ENCODE data around the gene EGFLAM. TPM values are rescaled to one million over a fixed set of nuclear protein-coding genes. Genes with fewer than 3 reads are reported as not detected.
A peak's percentile ranks its signal among the peaks of the same experiment; 100 is the strongest.

EGFLAM gene
- total and polyA plus RNA-seq, 2 experiments from 2014 or later, result 6.5 to 9.0 TPM

- Histone ChIP-seq H2AFZ (no peak overlapping the region), H4K20me1 (ENCODE audit: insufficient read depth, poor library complexity, severe bottlenecking) (no peaks in the 10 kb centered on the region), H3K9me2 (replicated peaks; ENCODE audit: insufficient read depth) (no peaks in the 10 kb centered on the region), H3K4me1 (ENCODE audit: insufficient read depth) (no peaks in the 10 kb centered on the region), H3K9me3 (ENCODE audit: low read depth) (no peaks in the 10 kb centered on the region), H3K4me3 (no peak overlapping the region), H3K27ac (no peak overlapping the region), H3K27me3 (no peaks in the 10 kb centered on the region), H3K36me3 (replicated peaks; ENCODE audit: insufficient read depth, low read depth) (no peaks in the 10 kb centered on the region), H3K79me2 (no peaks in the 10 kb centered on the region), H3K4me2 (no peak overlapping the region)
- 68% methylated on average over 7 of the region's 7 CpGs for WGBS (ENCODE audit: low lambda C conversion rate, missing lambda C conversion rate)
- no peak for DNase-seq (ENCODE audit: low spot score)
- TF ChIP-seq EZH2 (IDR thresholded peaks at IDR 0.05; ENCODE audit: borderline replicate concordance) (no peak), EZH2phosphoT487 (IDR thresholded peaks at IDR 0.05; ENCODE audit: low read depth, severe bottlenecking, unreplicated experiment) (no peak)
- TF ChIP-seq, protein P1, sequence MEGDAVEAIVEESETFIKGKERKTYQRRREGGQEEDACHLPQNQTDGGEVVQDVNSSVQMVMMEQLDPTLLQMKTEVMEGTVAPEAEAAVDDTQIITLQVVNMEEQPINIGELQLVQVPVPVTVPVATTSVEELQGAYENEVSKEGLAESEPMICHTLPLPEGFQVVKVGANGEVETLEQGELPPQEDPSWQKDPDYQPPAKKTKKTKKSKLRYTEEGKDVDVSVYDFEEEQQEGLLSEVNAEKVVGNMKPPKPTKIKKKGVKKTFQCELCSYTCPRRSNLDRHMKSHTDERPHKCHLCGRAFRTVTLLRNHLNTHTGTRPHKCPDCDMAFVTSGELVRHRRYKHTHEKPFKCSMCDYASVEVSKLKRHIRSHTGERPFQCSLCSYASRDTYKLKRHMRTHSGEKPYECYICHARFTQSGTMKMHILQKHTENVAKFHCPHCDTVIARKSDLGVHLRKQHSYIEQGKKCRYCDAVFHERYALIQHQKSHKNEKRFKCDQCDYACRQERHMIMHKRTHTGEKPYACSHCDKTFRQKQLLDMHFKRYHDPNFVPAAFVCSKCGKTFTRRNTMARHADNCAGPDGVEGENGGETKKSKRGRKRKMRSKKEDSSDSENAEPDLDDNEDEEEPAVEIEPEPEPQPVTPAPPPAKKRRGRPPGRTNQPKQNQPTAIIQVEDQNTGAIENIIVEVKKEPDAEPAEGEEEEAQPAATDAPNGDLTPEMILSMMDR (IDR thresholded peaks at IDR 0.05; ENCODE audit: poor library complexity), result no peak
Measured at GRCh38 chr5:38494763-38495162, 236.4 kb downstream of the EGFLAM start.

- no peak overlapping the region for H3K4me3 ChIP-seq
- 71% methylated on average over 2 of the region's 2 CpGs for WGBS (ENCODE audit: low lambda C conversion rate, missing lambda C conversion rate)
- TF ChIP-seq, protein P1 (IDR thresholded peaks at IDR 0.05; ENCODE audit: poor library complexity), result peak; percentile 32
- no peak for TF ChIP-seq EZH2 (IDR thresholded peaks at IDR 0.05; ENCODE audit: borderline replicate concordance)
- no peak for TF ChIP-seq EZH2phosphoT487 (IDR thresholded peaks at IDR 0.05; ENCODE audit: low read depth, severe bottlenecking, unreplicated experiment)
- H3K27me3 ChIP-seq, result no peaks in the 10 kb centered on the region
- no peaks in the 10 kb centered on the region for H3K36me3 ChIP-seq (replicated peaks; ENCODE audit: insufficient read depth, low read depth)
- H3K4me1 ChIP-seq (ENCODE audit: insufficient read depth), result no peaks in the 10 kb centered on the region
- no peak overlapping the region for H3K27ac ChIP-seq
- H3K4me2 ChIP-seq, result no peak overlapping the region
- no peak overlapping the region for H2AFZ ChIP-seq
- no peaks in the 10 kb centered on the region for H3K79me2 ChIP-seq
- peak; percentile 20 for DNase-seq (ENCODE audit: low spot score)
- no peaks in the 10 kb centered on the region for H3K9me3 ChIP-seq (ENCODE audit: low read depth)
- H4K20me1 ChIP-seq (ENCODE audit: insufficient read depth, poor library complexity, severe bottlenecking), result no peaks in the 10 kb centered on the region
- H3K9me2 ChIP-seq (replicated peaks; ENCODE audit: insufficient read depth), result no peaks in the 10 kb centered on the region
Measured at GRCh38 chr5:38497946-38498345, 239.6 kb downstream of the EGFLAM start.

DNA sequence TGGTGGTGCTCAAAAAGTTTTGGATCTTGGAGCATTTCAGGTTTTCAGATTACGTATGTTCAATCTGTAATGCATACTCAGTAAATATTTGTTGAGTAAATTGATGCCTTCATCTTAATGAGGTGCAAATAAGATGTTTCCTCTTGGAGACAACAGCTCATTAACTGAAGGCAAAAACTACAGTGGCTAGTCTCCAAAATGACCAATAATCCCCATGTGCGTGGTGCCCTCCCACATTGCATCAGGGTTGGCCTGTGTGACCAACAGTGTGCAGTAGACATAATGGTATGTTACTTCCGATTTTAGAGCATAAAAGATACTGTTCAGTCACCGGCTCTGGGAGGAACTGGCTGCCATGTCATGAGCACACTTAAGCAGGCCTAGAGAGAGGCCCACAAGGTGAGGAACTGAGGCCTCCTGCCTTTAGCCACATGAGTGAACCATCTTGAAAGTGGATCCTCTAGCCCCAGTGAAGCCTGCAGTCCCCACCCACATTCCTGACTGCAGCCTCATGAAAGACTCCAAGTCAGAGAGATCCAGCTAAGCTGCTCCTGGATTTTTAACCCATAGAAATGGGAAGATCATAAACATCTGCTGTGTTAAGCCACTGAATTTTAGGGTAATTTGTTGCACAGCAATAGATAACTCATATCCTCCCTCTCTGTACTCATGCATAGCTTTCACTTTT lies 242.4 kb downstream of the EGFLAM start:
- WGBS (ENCODE audit: low lambda C conversion rate, missing lambda C conversion rate), result 82% methylated on average over 4 of the region's 4 CpGs
- DNase-seq (ENCODE audit: low spot score), result peak; percentile 11

More for the DNA sequence above, 242.4 kb downstream of the EGFLAM start:
- H3K4me1 ChIP-seq (ENCODE audit: insufficient read depth), result no peaks in the 10 kb centered on the region
- H3K9me3 ChIP-seq (ENCODE audit: low read depth), result no peaks in the 10 kb centered on the region
- no peak overlapping the region for H3K4me3 ChIP-seq
- no peak overlapping the region for H2AFZ ChIP-seq
- H4K20me1 ChIP-seq (ENCODE audit: insufficient read depth, poor library complexity, severe bottlenecking), result no peaks in the 10 kb centered on the region
- no peaks in the 10 kb centered on the region for H3K36me3 ChIP-seq (replicated peaks; ENCODE audit: insufficient read depth, low read depth)
- no peaks in the 10 kb centered on the region for H3K27me3 ChIP-seq
- H3K9me2 ChIP-seq (replicated peaks; ENCODE audit: insufficient read depth), result no peaks in the 10 kb centered on the region
- TF ChIP-seq, protein P1 (IDR thresholded peaks at IDR 0.05; ENCODE audit: poor library complexity), result no peak
- TF ChIP-seq EZH2phosphoT487 (IDR thresholded peaks at IDR 0.05; ENCODE audit: low read depth, severe bottlenecking, unreplicated experiment) (no peak), EZH2 (IDR thresholded peaks at IDR 0.05; ENCODE audit: borderline replicate concordance) (no peak)
- no peak overlapping the region for H3K27ac ChIP-seq
- no peaks in the 10 kb centered on the region for H3K79me2 ChIP-seq
- no peak overlapping the region for H3K4me2 ChIP-seq
